Measurements from ENCODE around the gene RASGEF1B.

RASGEF1B gene

GRCh38 chr4:81471588-81472280 lies at the start of gene RASGEF1B:
RASGEF1B (minus strand) TSS chr4:81471907; CDS start chr4:81459508, 12,399 bp downstream.
- ChIA-PET CTCF (interaction anchor here (0.8 to 5.6 kb wide), 8 partner anchors 8 to 797 kb away, joined by 3 to 40 read pairs (median 3); no protein-coding TSS in a partner anchor), POLR2A (no interaction called here)
- peak; percentile 91 for DNase-seq (ENCODE audit: extremely low spot score)
- no peak for TF ChIP-seq CTCF (IDR thresholded peaks at IDR 0.05; ENCODE audit: control extremely low read depth, extremely low read depth, low read depth, missing control alignments)

- ChIA-PET POLR2A (no interaction called here), CTCF (interaction anchor here (1.0 to 1.5 kb wide), 2 partner anchors 10 to 29 kb away, joined by 3 to 4 read pairs; no protein-coding TSS in a partner anchor)
- no peak for TF ChIP-seq CTCF (IDR thresholded peaks at IDR 0.05; ENCODE audit: control extremely low read depth, extremely low read depth, low read depth, missing control alignments)
- DNase-seq (ENCODE audit: extremely low spot score) = no peak
These were observed 48.1 kb upstream of the RASGEF1B start for GRCh38 chr4:81519856-81520255.

GRCh38 chr4:81519427-81519773 lies 47.7 kb upstream of the RASGEF1B start:
- no peak for TF ChIP-seq CTCF (IDR thresholded peaks at IDR 0.05; ENCODE audit: control extremely low read depth, extremely low read depth, low read depth, missing control alignments)
- ChIA-PET CTCF (interaction anchor here (1.0 to 1.5 kb wide), 2 partner anchors 9 to 30 kb away, joined by 3 to 4 read pairs; no protein-coding TSS in a partner anchor), POLR2A (no interaction called here)
- no peak for DNase-seq (ENCODE audit: extremely low spot score)

- DNase-seq (ENCODE audit: extremely low spot score) = no peak
- CTCF ChIA-PET = interaction anchor here (1.0 to 1.5 kb wide), 2 partner anchors 9 to 30 kb away, joined by 3 to 4 read pairs; no protein-coding TSS in a partner anchor
- POLR2A ChIA-PET = interaction anchor here (0.6 kb wide), 1 partner anchor 13 kb away, joined by 7 read pairs; no protein-coding TSS in a partner anchor
- no peak for TF ChIP-seq CTCF (IDR thresholded peaks at IDR 0.05; ENCODE audit: control extremely low read depth, extremely low read depth, low read depth, missing control alignments)
These were observed 47.2 kb upstream of the RASGEF1B start for GRCh38 chr4:81518762-81519426.

- no peak for TF ChIP-seq CTCF (IDR thresholded peaks at IDR 0.05; ENCODE audit: control extremely low read depth, extremely low read depth, low read depth, missing control alignments)
- CTCF ChIA-PET = no interaction called here
- no peak for DNase-seq (ENCODE audit: extremely low spot score)
- POLR2A ChIA-PET = no interaction called here
These were observed 44.5 kb upstream of the RASGEF1B start for GRCh38 chr4:81516241-81516640.

- DNase-seq (ENCODE audit: extremely low spot score) = no peak
- ChIA-PET CTCF (interaction anchor here (1.1 to 1.6 kb wide), 4 partner anchors 13 to 203 kb away, joined by 3 to 4 read pairs (median 3); no protein-coding TSS in a partner anchor), POLR2A (no interaction called here)
- TF ChIP-seq CTCF (IDR thresholded peaks at IDR 0.05; ENCODE audit: control extremely low read depth, extremely low read depth, low read depth, missing control alignments) = no peak
These were observed 41.2 kb upstream of the RASGEF1B start for GRCh38 chr4:81512757-81513501.
